Renal pelvis (tissue), 4 donors: Measurements from ENCODE around the gene SLC43A3. TPM values are rescaled to one million over a fixed set of nuclear protein-coding genes. Genes with fewer than 3 reads are reported as not detected.
"Not testable (repeated sequence)": the region's sequence is repeated elsewhere in the genome, so short reads cannot be mapped to it uniquely, and the experiment has no call there.

Source experiments
- DNase-seq: peaks from one replicate; pipeline ENCODE4 v3.0.0-alpha.2; 2013
- polyA plus RNA-seq, 3 donors: library from polyadenylated mRNA; unstranded; fragments of 120-200 nt; gene quantifications; one replicate each; pipeline ENCODE4 v1.2.1, GENCODE V29; 2013; ENCODE audit not compliant: insufficient read length in 3 of 3

Gene SLC43A3
- polyA plus RNA-seq, 3 donors: 20.3 to 25.0 (median 24.4) TPM

DNA sequence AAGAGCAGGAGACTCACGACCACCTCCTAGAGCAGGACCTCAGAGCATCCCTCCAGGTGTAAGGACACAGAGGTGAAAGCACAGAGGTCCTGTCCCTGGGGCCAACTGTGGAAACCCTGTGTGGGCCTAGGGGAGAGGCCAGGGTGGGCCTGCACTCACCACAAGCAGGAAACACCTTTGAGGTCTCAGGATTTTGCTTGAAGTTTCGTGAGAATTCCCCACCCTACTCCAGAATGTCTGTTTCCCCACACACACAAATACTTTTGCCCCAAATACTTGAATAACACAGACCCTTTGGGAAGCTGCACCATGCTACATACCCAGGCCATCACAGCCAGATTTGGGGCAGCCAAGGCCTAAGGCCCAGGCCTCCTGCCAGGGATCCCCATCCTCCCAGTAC, 18.1 kb downstream of the SLC43A3 start:
- no peak for DNase-seq

DNA sequence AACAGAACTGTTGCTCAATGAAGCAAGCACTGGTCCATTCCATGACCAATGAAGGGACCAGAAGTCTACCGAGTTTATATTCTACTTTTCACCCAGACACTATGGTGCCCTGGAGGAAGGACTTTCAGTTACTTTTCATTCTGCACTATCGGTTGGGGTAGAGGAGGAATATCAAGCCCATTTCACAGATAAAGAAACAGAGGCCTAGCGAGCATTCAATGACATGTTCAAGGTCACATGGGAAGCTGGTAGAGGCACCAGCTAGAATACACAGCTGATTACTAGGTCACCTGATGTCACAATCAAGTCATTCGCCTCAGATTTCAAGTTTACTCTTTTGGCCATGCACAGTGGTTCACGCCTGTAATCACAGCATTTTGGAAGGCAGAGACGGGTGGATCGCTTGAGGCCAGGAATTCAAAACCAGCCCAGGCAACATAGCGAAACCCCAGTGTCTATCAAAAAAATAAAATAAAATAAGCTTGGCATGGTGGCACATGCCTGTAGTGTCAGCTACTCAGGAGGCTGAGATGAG, 18.9 kb downstream of the SLC43A3 start:
- DNase-seq: no peak

DNA sequence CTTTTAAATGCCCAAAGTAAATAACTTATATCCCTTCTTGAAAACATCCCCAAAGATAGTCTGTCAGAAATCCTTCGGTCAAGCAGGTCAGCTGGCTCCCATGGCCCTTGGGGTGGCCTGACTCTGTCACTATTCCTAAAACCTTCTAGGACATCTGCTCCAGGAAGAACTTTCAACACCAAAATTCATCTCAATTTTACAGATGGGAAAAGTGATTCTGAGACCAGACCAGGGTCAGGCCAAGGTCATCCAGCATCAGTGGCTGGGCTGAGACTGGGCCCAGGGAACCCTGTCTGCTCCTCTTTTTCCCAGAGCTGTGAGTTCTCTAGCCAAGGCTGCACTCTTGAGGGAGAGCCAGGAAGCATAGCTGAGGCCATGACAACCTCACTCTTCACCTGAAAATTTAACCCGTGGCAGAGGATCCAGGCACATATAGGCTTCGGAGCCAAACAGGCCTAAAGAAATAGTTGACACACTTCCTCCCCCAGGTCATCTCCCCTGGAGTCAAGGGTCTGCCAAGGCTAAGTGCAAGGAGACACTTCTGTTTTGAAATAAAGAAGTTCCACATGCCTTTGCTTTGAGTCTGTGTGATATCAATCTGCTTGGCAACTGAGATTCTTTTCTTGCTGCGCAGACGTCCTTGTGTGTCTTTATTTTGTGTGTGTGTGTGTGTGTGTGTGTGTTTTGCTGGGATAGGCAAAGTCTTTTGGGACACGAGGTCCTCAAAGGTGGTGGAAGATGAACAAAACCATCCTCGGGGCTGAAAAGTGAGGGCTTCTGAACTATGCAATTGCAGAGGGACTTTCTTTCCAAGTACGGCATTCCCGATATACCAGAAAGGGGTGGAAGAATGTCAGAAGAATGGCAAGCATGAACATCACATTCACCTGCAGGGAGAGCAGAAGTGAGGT, 19.7 kb downstream of the SLC43A3 start:
- no peak for DNase-seq

DNA sequence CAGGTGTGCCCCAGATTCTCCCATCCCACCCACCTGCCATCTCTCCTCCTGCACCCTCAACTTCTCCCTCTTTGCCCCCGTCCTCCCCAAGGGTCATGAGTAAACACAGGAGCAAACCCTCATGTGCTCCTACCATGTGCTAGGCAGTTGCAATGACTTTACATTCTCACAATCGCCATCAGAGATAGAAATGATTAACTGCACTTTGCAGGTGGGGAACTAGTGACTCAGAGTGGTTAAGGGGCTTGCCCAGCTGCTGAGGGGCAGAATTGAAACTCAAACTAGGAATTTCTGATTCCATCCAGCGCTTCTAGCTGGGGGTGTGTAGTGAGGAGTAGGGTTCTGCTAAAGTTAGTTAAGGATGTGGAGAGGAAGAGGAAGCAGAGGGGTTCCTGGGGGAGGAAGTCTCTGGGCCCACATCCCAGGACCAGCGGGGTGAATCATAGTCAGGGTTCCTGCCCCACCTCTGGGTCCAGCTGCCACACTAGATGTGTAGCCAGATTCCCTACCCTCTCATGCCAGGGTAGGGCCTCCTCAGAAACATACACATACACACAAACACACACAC, 20.5 kb downstream of the SLC43A3 start:
- no peak for DNase-seq

DNA sequence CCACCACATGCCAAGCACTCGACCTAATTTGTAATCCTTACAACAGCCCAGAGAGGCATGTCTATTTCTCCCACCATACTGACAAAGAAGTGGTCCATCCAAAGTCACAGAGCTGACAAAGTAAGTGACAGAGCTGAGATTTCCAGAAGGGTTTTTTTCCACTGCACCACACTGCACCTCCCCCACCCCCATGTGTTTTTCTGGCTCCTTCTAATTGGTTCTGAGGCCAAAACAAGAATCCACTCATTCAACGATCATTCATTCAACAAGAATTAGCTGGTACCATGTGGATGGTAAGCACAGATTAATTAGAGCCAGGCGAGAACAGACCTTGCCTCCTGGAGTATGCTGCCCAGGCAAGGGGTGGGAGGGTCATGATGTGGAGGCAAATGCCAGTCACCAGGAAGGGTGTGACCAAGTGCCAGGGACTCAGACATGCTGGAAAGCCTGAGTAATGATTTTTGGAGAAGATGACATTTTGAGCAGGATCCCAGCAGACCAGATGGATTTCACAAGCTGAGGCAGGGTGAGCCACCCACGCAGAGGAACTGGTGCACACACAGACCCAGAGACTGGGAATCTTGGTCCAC, 21.6 kb downstream of the SLC43A3 start:
- no peak for DNase-seq

DNA sequence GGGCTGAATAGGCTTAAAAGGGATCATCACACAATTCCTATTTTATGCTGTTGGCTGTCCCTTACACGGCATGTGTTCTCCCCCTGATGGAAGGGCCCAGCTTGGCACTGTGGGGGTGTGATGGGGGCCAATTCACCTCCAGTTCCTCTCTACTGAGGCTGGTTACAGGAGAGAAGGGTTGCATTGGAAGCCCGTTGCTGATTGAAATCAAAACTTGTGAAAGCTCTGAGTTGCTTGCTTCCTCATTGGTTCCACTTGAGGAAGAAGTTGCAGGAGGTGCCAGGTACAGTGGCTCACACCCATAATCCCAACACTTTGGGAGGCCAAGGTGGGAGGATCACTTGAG, 23.1 kb downstream of the SLC43A3 start:
- DNase-seq: no peak

DNA sequence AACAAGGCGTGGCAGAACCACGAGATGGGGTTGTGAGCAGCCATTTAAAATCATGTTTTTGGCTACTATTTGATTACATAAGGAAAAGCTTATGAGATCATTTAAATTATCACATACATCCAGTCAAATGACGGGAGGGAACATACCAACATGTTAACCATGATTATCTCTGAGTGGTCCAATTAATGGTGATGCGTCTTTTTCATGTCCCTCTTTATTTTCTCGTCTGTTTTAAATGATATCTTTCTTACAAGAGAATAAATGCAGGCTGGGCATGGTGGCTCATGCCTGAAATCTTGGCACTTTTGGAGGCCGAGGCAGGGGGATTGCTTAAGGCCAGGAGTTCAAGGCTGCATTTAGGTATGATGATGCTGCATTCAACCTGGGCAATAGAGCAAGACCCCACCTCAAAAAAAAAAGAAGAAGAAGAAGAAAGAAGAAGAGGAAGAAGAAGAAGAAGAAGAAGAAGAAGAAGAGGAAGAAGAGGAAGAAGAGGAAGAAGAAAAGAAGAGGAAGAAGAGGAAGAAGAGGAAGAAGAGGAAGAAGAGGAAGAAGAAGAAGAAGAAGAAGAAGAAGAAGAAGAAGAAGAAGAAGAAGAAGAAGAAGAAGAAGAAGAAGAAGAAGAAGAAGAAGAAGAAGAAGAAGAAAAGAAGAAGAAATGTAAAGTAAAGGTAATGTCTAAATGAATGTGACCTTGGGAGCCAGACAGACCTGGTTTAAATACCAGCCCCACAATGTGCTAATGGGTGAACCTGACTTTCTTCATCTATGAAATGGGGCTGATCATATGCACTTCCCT, 23.7 kb downstream of the SLC43A3 start:
- DNase-seq: not testable (repeated sequence)

DNA sequence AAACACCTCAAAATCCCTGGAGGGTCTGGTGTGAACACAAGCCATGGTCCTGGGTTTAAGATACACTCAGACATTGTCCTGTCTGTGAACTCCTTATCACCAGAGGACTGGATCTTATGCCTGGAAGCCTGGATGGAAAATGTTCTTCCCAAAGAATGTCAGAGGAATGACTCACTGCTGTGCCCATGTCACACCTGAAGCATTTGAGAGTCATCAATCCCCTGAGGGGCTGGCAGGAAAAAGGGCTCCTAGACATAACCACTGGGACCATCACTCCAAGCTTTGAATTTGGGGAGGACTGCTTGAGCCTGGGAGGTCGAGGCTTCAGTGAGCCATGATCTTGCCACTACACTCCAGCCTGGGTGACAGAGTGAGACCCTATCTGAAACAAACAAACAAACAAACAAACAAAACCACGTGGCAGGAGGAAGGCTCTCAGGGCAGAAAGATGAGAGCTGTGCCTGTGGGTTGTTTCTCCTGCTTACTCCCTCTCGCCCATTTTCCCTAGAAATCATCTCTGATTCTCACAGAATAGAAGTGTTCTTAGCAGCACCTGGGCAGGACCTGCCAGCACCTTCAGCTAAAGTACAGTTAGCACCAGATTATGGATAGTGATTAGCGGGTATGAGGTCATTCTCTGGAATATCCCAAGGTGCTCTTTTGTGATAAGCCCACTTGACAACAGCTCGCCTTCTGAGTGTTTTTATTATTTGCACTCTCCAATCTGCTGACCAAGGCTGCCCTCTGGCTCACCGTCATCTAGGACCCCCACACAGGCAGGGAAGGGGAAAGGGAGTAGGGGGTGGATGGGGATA, 24.5 kb downstream of the SLC43A3 start:
- no peak for DNase-seq

DNA sequence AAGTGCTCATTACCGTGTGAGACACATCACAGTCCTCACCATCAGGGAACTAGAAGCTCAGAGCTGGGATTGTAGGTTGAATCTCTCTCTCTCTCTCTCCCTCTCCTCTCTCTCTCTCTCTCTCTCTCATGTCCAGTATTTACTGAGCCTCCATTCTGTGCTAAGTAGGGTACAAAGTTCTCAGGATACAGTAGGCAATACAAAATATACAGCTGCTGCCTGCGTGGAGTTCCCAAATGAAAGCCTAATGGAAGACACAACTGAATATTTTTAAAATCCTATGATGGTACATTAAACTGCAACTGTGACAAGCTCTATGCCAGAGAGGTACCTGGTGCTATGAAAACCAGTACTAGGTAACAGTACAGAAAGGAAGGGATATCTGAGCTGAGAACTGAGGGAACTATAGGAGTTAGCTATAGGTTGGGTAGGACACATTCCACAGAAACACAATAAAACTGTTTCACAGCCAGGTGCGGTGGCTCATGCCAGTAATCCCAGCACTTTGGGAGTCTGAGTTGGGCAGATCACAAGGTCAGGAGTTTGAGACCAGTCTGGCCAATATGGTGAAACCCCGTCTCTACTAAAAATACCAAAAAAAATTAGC, 26.8 kb downstream of the SLC43A3 start:
- DNase-seq: no peak

DNA sequence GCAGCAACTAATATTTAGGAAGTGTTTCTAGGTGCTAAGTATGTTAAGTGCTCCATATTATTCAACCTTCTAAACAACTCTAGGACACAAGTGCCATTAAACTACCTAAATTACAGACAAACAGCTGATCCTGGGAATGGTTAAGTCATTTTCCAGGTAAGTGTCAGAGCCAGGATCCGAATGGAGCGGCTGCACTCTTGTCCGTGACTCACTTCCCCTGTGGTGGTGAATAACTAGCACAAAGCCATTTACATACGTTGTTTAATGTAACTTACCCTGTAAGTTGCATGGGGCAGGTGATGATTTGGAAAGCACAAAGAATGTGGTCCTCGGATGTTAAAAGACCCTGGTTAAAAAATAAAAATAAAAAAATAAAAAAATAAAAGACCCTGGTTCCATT, 27.7 kb downstream of the SLC43A3 start:
- no peak for DNase-seq

DNA sequence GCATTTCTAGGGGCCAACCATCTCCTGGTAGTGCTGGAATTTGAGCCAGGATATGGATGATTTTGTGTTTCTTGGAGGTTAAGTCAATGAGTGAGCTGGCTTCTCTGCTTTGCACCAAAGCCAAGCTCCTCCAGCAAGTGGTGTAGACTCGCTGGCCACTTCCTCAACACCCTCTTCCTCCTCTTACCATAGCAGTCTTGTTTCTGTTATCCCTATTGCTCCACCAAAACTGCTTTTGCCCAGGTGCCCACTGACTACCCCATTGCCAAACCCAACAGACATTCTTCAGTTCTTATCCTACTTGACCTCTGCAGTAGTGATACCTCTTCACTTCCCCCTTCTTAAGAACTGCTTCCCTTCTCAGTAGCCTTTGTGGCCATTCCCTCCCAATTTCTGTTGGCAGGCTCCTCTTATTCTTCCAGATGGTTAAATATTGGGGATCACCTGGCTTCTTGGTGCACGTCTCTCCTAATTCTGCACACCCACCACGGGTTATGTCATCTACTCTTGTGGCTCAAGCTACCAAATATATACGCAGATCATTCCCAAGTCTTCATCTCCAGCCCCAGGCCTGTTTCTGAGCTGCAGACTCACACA, 29.4 kb downstream of the SLC43A3 start:
- no peak for DNase-seq

DNA sequence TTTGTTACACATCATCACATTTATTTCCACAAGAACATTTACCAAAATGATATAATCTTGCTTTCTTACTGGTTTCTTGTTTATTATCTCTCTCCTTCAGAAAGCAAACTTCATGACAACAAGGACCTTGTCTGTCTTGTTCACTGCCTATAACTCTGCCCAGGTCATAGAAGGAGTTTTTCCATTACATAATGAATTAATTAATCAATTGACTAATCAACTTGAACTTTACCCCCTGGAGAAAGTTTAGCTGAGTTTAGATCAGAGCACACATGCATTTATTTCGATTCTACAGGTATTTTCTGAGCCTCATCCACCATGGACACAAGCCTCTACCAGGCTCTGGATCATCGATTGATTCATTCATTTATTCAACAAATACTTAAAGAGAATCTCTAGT, 30.2 kb downstream of the SLC43A3 start:
- DNase-seq: no peak

DNA sequence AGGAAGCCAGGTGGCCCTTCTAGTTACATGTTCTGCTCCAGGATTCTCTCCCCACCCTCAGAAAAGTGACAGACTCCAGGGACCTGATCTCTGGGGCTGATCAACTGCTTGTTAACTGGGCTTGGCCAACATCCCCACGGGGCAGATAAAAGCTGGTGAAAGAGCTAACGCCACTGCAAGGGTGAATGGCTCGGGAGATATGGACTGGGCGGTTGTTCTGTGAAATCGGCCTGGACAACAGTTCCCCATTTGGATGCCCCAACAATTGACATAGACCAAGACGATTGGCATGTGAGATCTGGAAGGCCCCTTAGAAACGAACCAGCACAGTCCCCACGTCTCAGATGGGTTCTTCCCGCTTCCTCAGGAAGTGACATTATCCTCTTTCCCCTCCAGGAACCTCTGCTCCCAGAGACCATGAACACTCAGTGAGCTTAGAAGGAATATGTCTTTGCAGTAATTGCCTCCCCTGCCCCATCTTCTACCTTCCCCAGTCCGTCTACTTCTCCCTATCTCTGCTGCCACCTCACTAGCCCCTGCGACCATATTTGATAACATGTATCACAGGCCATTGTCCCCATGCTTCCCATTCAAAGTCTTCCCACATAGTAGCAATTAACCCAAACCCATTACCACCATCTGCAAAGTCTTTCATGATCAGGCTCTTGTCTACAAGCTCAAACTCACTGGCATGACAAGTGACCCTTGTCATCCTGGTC, 30.9 kb downstream of the SLC43A3 start:
- DNase-seq: no peak

DNA sequence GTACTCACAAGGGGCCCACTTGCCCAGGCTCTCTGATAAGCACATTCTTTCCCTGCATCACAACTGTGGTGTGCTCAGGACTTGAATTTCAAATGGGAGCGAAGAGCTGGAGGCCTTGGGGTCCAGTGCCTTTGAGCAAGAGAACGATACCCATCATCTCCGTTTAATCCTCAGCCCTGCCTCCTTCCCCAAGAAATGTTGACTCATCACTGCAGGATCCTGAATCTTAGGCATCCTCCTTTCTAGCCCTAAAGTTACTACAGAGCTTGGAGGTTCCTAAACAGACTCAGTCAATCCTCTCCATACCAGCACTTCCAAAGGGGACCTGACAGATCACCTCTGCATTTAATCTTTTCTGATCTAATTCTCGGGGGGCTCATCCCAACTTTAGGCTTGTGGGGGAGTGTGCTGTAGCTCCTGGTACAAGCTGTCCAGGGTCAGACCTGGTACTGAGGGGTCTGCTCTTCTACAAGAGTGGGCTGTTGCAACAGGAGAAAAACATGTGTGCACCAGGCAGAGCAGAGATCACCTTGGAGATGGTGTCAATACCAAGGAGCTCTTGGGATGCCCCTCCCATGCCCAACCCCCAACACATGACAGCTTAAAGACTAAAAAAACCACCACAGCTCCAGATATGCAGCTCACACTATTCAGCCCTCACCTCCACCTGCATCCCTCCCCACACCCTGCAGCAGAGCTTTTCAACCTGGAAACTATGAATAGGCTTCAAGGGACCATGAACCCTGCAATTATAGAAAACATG, 32.5 kb downstream of the SLC43A3 start:
- no peak for DNase-seq

DNA sequence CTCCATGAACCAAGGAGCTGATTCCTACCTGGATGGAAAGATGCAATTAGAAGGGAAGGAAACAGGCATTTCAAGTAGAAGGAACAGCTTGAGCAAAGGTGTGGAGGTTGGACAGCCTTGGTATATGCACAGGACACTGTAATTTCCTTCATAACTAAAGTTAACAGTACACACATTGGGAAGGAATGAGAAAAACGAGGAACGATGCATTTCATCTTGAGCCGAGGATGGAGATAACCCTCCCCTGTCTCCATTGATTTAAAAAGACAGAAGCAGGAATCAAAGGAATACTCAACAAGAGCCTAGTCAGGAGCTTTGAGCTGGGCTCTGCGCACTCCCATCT, 34.2 kb downstream of the SLC43A3 start:
- no peak for DNase-seq

DNA sequence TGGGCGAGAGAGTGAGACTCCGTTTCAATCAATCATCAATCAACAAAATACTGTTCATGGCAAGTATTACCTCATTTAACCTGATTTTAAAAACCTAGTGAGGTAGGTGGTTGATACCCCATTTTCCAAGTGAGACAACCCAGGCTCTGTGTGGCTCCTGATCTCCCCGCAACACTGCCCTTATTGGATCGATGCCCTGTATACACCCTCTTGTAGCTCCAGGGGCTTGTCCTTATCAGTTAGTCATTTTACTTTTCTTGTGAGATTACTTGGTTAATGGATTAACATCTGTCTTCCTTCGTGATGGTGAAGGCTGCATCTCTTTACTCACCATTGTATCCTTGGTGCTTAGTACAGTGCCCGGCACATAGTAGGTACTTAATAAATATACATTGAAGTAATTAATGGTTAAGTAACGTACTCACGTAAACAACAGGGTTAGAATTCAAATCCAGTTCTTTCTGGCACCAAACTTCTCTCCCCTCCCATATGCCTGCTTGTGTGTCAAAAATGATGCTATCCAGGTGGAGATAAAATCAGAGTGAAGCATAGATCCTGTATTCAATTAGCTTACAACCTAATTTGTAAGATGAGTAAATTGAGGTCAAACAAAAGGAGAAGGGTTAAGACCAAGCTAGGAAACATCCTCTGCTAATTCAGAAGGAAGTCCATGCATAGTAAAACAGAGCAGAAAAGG, 34.7 kb downstream of the SLC43A3 start:
- no peak for DNase-seq

DNA sequence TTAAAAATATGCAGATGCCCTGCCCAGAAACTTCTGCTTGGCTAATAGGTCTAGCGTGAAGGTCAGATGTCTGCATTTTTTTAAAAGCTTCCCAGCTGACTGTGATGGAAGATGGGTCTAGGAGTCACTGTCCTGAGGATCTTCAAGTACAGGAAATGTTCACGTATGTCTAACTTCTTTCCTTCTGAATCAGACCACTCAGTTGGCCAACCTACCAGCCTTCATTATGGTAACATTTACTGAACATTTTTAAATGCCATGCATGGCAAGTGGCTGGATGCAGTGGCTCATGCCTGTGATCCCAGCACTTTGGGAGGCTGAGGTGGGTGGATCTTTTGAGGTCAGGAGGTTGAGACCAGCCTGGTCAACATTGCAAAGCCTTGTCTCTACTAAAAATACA, 35.4 kb downstream of the SLC43A3 start:
- DNase-seq: no peak

DNA sequence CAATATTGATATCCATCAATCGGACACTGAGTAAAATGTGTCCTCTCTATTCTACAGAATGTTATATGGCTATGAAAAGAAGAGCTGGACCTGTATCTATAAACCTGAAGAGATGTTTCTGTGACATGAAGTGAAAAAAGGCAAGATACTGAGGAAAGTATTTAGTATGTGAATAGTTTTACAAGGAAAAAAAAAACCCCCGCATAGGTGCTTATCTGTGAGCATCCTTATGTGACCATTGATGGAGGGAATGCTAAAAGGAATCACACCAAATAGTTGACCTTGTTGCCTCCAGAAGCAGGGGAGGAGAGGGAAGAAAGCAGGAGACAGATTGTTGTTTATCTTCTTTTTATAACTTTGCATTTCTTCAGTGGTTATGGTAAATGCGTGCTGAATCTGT, 35.8 kb downstream of the SLC43A3 start:
- no peak for DNase-seq
